Spleen (tissue), 11 donors: ENCODE measurements around the gene NAGA. TPM values are rescaled to one million over a fixed set of nuclear protein-coding genes. Genes with fewer than 3 reads are reported as not detected.

Experiments used
- DNase-seq: peaks from one replicate; pipeline ENCODE4 v3.0.0-alpha.2; 2020
- H3K27ac ChIP-seq, 8 donors: fragments of 200-600 bp; sonication (generic) in 7 of 8; 1 replicate in 4 of 8; 2 replicates in 4 of 8; pipeline versions ENCODE4 v1.5.0 to v1.8.0; 2016 to 2021; ENCODE audit warnings: inconsistent platforms in 4 of 8, mild to moderate bottlenecking in 4 of 8, moderate library complexity in 1 of 8
- H3K27me3 ChIP-seq, 7 donors: fragments of 200-600 bp; sonication (generic) in 6 of 7; replicated peaks in 1 of 7; 1 replicate in 4 of 7; 2 replicates in 3 of 7; pipeline versions ENCODE4 v1.5.0 to v1.8.0; 2016 to 2021; ENCODE audit warnings: inconsistent platforms in 3 of 7, mild to moderate bottlenecking in 1 of 7
- H3K36me3 ChIP-seq, 6 donors: fragments of 200-600 bp; sonication (generic) in 5 of 6; 1 replicate in 4 of 6; 2 replicates in 2 of 6; pipeline versions ENCODE4 v1.5.0 to v1.8.0; 2016 to 2021; ENCODE audit warnings: inconsistent platforms in 2 of 6
- H3K4me1 ChIP-seq, 6 donors: fragments of 200-600 bp; sonication (generic) in 5 of 6; 1 replicate in 3 of 6; 2 replicates in 3 of 6; pipeline versions ENCODE4 v1.5.0 to v1.8.0; 2016 to 2021; ENCODE audit warnings: inconsistent platforms in 3 of 6
- H3K4me3 ChIP-seq, 8 donors: fragments of 200-600 bp; sonication (generic) in 7 of 8; 1 replicate in 4 of 8; 2 replicates in 4 of 8; pipeline versions ENCODE4 v1.5.0 to v1.8.0; 2016 to 2021; ENCODE audit warnings: inconsistent platforms in 4 of 8, mild to moderate bottlenecking in 4 of 8, moderate library complexity in 2 of 8
- H3K9me3 ChIP-seq, 8 donors: fragments of 200-600 bp; sonication (generic) in 7 of 8; 1 replicate in 4 of 8; 2 replicates in 4 of 8; pipeline versions ENCODE4 v1.5.0 to v1.8.0; 2016 to 2021; ENCODE audit warnings: inconsistent platforms in 4 of 8
- POLR2A ChIP-seq, 3 donors: fragments of 450-650 bp; IDR thresholded peaks; one replicate each; pipeline ENCODE4 v1.5.1; 2017; ENCODE audit warnings: antibody characterized with exemption in 3 of 3, mild to moderate bottlenecking in 1 of 3
- POLR2AphosphoS5 ChIP-seq, 3 donors: sonication (generic); formaldehyde crosslinking; IDR thresholded peaks; one replicate each; pipeline ENCODE4 v1.5.1; 2017; ENCODE audit warnings: antibody characterized with exemption in 3 of 3
- WGBS, 5 donors: extraction: QIAGEN DNeasy Blood & Tissue Kit in 3 of 5; methylation state at CpG; one replicate each; pipeline versions ENCODE4 v1.1.5 to v1.1.7; 2013 to 2018; 5-methylcytosine and 5-hydroxymethylcytosine counted together
- intact Hi-C: fragments of 100-400 bp; cut with DNase I; formaldehyde crosslinking; loops from one replicate; pipeline ENCODE4 v1.15.0; 2023; ENCODE audit warnings: low total_unique reads
- polyA plus RNA-seq, 3 donors: library from polyadenylated mRNA; stranded (reverse); fragments of 200-250 nt; gene quantifications; one replicate each; pipeline ENCODE4 v1.2.1, GENCODE V29; 2013
- total RNA-seq, 7 donors: library from RNA; depleted of rRNA in 3 of 7; stranded (reverse); fragments of >200 nt in 3 of 7; fragmentation: NEBNext Ultra II Directional in 4 of 7; extraction: Animal tissue kit (Norgen Biotek cat#: 25700) in 4 of 7; gene quantifications; one replicate each; pipeline versions ENCODE4 v1.1.0 to v1.2.1, GENCODE V29; 2016 to 2021
- TF ChIP-seq, protein P1 (sequence below), 11 experiments: fragments of 200-600 bp in 7 of 11; fragments of 450-650 bp in 4 of 11; sonication (generic) in 4 of 11; IDR thresholded peaks in 8 of 11; conservative IDR thresholded peaks in 3 of 11; 1 replicate in 7 of 11; 2 replicates in 4 of 11; pipeline versions ENCODE4 v1.4.0 to v1.8.0; 2016 to 2021; ENCODE audit warnings: antibody characterized with exemption in 11 of 11, inconsistent platforms in 4 of 11, mild to moderate bottlenecking in 1 of 11
- donor health status: healthy with polysubstance abuse.
- donor health status: DM: no; HTN: no; CAD: no; lungs with moderate emphysema.
- donor health status: DM: no; HTN: no; CAD: no.
- donor health status: Bipolar disorder and iron deficiency.
- donor health status: healthy.
- donor health status: DM: no; HTN: no; CAD: no.
- donor health status: DM: yes; HTN: yes; CAD: no.

The NAGA gene
- total and polyA plus RNA-seq, 10 donors, result 7.0 to 60.2 (median 27.2) TPM

DNA sequence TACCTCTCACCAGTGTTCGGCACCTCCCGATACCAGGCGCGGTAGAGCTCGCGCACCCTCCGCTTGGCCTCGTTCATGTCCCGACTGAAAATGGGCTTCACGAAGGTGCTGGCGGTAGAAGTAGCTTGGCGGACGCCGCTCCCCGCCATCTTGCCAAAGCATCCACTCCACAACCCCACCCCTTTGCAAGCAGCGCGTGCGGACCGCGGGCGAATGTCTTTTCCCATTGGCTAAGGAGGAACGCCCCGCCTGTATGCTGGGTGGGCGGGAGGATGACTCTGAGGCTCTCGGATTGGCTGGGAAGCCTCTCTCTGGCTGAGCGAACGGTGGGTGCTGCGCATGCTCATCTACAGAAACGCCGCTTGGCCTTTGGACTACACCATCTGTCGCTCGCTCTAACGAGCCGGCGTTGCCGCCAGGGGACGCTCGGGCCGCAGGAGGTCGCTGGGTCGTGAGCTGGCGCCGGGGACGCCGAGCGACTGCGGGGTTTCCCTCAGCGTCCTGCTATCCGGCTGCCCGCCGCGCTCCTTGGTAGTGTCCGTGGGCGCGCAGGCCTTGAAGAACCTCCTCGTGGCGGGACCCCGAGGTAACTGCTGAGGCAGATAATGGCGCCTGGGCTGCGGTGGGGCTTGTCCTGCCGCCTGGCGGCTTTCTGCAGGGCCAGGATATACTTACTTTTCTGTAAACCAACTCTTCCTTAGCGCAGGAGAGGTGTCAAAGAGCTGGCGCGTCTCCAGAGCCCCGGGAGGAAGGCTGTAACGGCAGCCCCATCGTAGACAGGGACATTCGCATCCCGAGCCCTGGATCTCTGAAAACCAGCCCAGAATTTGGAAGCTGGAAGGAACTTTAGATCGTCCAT lies 20.2 kb upstream of the NAGA start, which contains the start of gene NDUFA6:
Gene NDUFA6 (minus strand): TSS at position 177 of the 859 bp plus-strand sequence. CDS start 28 bp downstream, at position 149.
- Histone ChIP-seq H3K27ac (peak within 1 kb of the TSS; percentile 93 to 98 (median 95)), H3K9me3 (no peaks in the 10 kb centered on the region), H3K4me1 (peaks cover 12 to 55% (median 44%) of the 10 kb centered on the region in 6 donors), H3K36me3 (peaks cover 0 to 18% (median 13%) of the 10 kb centered on the region in 6 donors), H3K27me3 (no peaks in the 10 kb centered on the region), H3K4me3 (peak within 1 kb of the TSS; percentile 68 to 94 (median 84))
- DNase-seq, result peak; percentile 100
- WGBS, 5 donors, result 0 to 1% (median 0%) methylated on average over 27 to 71 of the region's 71 CpGs
- intact Hi-C loops, result no loop called here
- TF ChIP-seq, protein P1, sequence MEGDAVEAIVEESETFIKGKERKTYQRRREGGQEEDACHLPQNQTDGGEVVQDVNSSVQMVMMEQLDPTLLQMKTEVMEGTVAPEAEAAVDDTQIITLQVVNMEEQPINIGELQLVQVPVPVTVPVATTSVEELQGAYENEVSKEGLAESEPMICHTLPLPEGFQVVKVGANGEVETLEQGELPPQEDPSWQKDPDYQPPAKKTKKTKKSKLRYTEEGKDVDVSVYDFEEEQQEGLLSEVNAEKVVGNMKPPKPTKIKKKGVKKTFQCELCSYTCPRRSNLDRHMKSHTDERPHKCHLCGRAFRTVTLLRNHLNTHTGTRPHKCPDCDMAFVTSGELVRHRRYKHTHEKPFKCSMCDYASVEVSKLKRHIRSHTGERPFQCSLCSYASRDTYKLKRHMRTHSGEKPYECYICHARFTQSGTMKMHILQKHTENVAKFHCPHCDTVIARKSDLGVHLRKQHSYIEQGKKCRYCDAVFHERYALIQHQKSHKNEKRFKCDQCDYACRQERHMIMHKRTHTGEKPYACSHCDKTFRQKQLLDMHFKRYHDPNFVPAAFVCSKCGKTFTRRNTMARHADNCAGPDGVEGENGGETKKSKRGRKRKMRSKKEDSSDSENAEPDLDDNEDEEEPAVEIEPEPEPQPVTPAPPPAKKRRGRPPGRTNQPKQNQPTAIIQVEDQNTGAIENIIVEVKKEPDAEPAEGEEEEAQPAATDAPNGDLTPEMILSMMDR (IDR thresholded peaks at IDR 0.05 in 8 of 11, conservative IDR thresholded peaks at IDR 0.05 in 3 of 11), result peak; percentile 87 to 99 (median 97)
- TF ChIP-seq POLR2AphosphoS5 (IDR thresholded peaks at IDR 0.05) (peak; percentile 97 to 99 (median 99)), POLR2A (IDR thresholded peaks at IDR 0.05) (peak; percentile 43 to 72 (median 66))

DNA sequence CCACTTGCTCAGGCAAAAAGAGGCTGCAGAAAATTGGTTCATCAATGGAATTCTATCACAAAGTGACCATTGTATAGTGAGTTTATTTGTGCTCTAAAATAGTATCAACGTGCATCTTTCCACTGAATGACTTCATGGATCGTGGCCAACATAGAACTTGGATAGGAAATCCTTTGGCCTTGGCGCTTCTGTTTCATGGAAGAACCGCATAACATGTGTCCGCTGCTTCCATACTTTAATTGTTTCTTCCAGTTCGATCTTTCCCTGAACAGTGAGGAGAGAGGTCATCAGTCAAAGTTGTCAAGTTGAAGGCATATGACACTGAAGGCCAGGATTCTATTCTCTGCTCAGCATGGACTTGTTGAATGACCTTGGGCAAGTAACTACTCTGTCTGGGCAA lies 15.4 kb upstream of the NAGA start:
- Histone ChIP-seq H3K27ac (peak overlapping the region in 5 of 8 donors; percentile 10 to 58 (median 52)), H3K36me3 (peaks cover 0 to 64% (median 44%) of the 10 kb centered on the region in 6 donors)
- 62 to 80% (median 70%) methylated on average over 6 of the region's 6 CpGs for WGBS, 5 donors

DNA sequence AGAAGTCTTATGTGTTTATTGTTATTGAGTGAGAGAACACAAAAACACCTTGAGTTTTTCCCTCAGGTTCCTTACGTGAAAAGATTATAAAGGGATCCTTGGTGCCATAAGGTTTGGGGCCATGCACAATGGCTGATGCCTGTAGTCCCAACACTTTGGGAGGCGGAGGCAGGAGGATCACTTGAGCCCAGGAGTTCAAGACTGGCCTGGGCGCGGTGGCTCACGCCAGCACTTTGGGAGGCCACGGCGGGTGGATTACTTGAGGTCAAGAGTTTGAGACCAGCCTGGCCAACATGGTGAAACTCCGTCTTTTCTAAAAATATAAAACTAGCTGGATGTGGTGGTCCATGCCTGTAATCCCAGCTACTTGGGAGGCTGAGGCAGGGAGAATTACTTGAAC lies 14.3 kb upstream of the NAGA start:
- Histone ChIP-seq H3K36me3 (peaks cover 0 to 64% (median 44%) of the 10 kb centered on the region in 6 donors), H3K4me1 (peaks cover 21 to 96% (median 65%) of the 10 kb centered on the region in 6 donors)
- TF ChIP-seq POLR2AphosphoS5 (IDR thresholded peaks at IDR 0.05) (peak in 2 of 3 donors; percentile 28 to 44), POLR2A (IDR thresholded peaks at IDR 0.05) (no peak)

More for the DNA sequence above, 15.4 kb upstream of the NAGA start:
- Histone ChIP-seq H3K4me3 (no peak overlapping the region), H3K4me1 (peaks cover 15 to 90% (median 61%) of the 10 kb centered on the region in 6 donors), H3K9me3 (no peaks in the 10 kb centered on the region), H3K27me3 (no peaks in the 10 kb centered on the region)
- DNase-seq, result no peak
- intact Hi-C loops, result no loop called here
- peak in 1 of 3 donors; percentile 21 for TF ChIP-seq POLR2AphosphoS5 (IDR thresholded peaks at IDR 0.05)
- TF ChIP-seq POLR2A (IDR thresholded peaks at IDR 0.05), result no peak

DNA sequence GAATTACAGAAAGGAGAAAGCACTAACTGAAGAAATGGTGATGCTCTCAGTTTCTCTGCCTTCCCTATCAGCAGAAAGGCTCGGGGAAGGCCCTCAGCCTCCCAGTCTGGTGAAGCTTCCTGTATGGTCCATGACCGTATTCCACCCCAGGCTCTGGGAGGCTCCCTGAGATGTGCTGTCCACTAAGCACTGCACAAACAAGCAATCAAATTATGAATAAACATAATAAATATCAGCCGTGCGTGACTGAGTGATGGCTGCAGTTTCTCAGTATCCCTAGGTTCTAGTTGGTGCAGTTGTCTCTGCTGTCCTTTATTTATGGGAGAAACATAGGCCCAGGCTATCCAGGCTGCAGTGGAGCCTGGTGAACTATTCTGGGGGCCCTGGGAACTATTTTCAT lies 12.5 kb upstream of the NAGA start:
- no peak for TF ChIP-seq POLR2AphosphoS5 (IDR thresholded peaks at IDR 0.05)
- TF ChIP-seq, protein P1 (IDR thresholded peaks at IDR 0.05 in 8 of 11, conservative IDR thresholded peaks at IDR 0.05 in 3 of 11), result no peak
- no peak for TF ChIP-seq POLR2A (IDR thresholded peaks at IDR 0.05)
- Histone ChIP-seq H3K27ac (no peak overlapping the region), H3K27me3 (no peaks in the 10 kb centered on the region), H3K4me3 (no peak overlapping the region), H3K9me3 (no peaks in the 10 kb centered on the region), H3K36me3 (peaks cover 0 to 65% (median 44%) of the 10 kb centered on the region in 6 donors), H3K4me1 (peaks cover 21 to 90% (median 62%) of the 10 kb centered on the region in 6 donors)
- WGBS, 5 donors, result 83 to 97% (median 92%) methylated on average over 4 of the region's 4 CpGs
- intact Hi-C loops, result no loop called here
- DNase-seq, result no peak

More for the DNA sequence above, 14.3 kb upstream of the NAGA start:
- Histone ChIP-seq H3K27me3 (no peaks in the 10 kb centered on the region), H3K9me3 (no peaks in the 10 kb centered on the region), H3K27ac (peak overlapping the region in 4 of 8 donors; percentile 14 to 58 (median 48)), H3K4me3 (no peak overlapping the region)
- WGBS, 5 donors, result 92 to 96% (median 92%) methylated on average over 8 of the region's 8 CpGs
- DNase-seq, result no peak
- intact Hi-C loops, result no loop called here

DNA sequence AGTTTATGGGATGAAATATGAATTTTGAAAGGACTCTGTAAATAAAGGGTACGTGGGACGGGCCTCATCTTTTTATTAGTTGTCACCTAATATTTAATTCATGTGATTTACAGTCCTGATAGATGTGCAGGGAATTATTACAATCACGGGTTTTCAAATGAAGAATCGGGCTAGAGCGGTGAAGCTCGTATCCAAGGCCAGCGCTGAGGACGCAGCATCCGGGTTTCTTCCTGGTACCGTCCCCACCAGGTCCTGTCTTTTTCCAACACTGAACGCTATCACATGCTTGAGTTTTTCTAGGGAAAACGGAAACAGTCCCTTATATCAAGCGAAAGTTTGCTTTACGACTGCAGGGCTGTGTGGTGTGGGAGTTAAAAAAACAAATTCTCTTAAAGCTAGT lies 9.7 kb upstream of the NAGA start:
- Histone ChIP-seq H3K36me3 (peaks cover 0 to 62% (median 28%) of the 10 kb centered on the region in 6 donors), H3K4me1 (peaks cover 17 to 81% (median 55%) of the 10 kb centered on the region in 6 donors), H3K27ac (peak overlapping the region; percentile 97 to 99 (median 98)), H3K9me3 (no peaks in the 10 kb centered on the region), H3K4me3 (peak overlapping the region; percentile 51 to 74 (median 68)), H3K27me3 (no peaks in the 10 kb centered on the region)
- DNase-seq, result peak; percentile 82
- intact Hi-C loops, result no loop called here
- peak in 1 of 3 donors; percentile 18 for TF ChIP-seq POLR2AphosphoS5 (IDR thresholded peaks at IDR 0.05)
- TF ChIP-seq, protein P1 (IDR thresholded peaks at IDR 0.05 in 8 of 11, conservative IDR thresholded peaks at IDR 0.05 in 3 of 11), result no peak
- 0 to 7% (median 2%) methylated on average over 14 of the region's 14 CpGs for WGBS, 5 donors
